Astrocyte (in vitro differentiated cells and primary cell): ENCODE measurements around the gene ITPR2. TPM values are rescaled to one million over a fixed set of nuclear protein-coding genes. Genes with fewer than 3 reads are reported as not detected.

Experiments used
- DNase-seq: peaks from one replicate; pipeline ENCODE4 v3.0.0-alpha.2; 2010; ENCODE audit warnings: low read depth
- FAIRE-seq: peaks from 2 replicates; lab custom pipeline; 2011; peaks lifted over from hg19 to GRCh38; lab: Jason Lieb, UNC
- H2AFZ ChIP-seq: 2 replicates; pipeline ENCODE4 v1.6.0; 2012; ENCODE audit warnings: low read depth, low read length, inconsistent platforms
- H3K27ac ChIP-seq: 2 replicates; pipeline ENCODE4 v1.5.1; 2011; ENCODE audit warnings: low read depth, low read length, inconsistent platforms
- H3K27me3 ChIP-seq: 2 replicates; pipeline ENCODE4 v1.6.0; 2011; ENCODE audit warnings: low read length, inconsistent platforms; ENCODE audit not compliant: insufficient read depth
- H3K36me3 ChIP-seq: 2 replicates; pipeline ENCODE4 v1.5.1; 2011; ENCODE audit warnings: low read length, inconsistent platforms; ENCODE audit not compliant: insufficient read depth
- H3K4me1 ChIP-seq: 2 replicates; pipeline ENCODE4 v1.5.1; 2011; ENCODE audit warnings: low read length, inconsistent platforms; ENCODE audit not compliant: insufficient read depth
- H3K4me2 ChIP-seq: 2 replicates; pipeline ENCODE4 v1.6.0; 2012; ENCODE audit warnings: low read length, inconsistent platforms
- H3K4me3 ChIP-seq: 2 replicates; pipeline ENCODE4 v1.5.1; 2011; ENCODE audit warnings: low read depth, mild to moderate bottlenecking, low read length, inconsistent platforms; ENCODE audit not compliant: insufficient read depth
- H3K79me2 ChIP-seq: 2 replicates; pipeline ENCODE4 v1.6.0; 2012; ENCODE audit warnings: mild to moderate bottlenecking, low read length, inconsistent platforms; ENCODE audit not compliant: insufficient read depth
- H3K9ac ChIP-seq: 2 replicates; pipeline ENCODE4 v1.6.0; 2012; ENCODE audit warnings: mild to moderate bottlenecking, low read length, inconsistent platforms
- H3K9me3 ChIP-seq: 2 replicates; pipeline ENCODE4 v1.5.1; 2012; ENCODE audit warnings: low read depth, mild to moderate bottlenecking, low read length, inconsistent platforms; ENCODE audit not compliant: insufficient read depth
- H4K20me1 ChIP-seq: 2 replicates; pipeline ENCODE4 v1.6.0; 2012; ENCODE audit warnings: low read length, inconsistent platforms; ENCODE audit not compliant: insufficient read depth
- H3K27ac Mint-ChIP-seq: one replicate; pipeline ENCODE4 v1.8.0; 2021; ENCODE audit warnings: mild to moderate bottlenecking, mixed read lengths; ENCODE audit not compliant: unreplicated experiment
- H3K27me3 Mint-ChIP-seq: one replicate; pipeline ENCODE4 v1.8.0; 2021; ENCODE audit warnings: low read depth, mixed read lengths; ENCODE audit not compliant: unreplicated experiment
- H3K36me3 Mint-ChIP-seq: one replicate; pipeline ENCODE4 v1.8.0; 2021; ENCODE audit warnings: low read depth, mixed read lengths; ENCODE audit not compliant: unreplicated experiment
- H3K4me1 Mint-ChIP-seq: one replicate; pipeline ENCODE4 v1.8.0; 2021; ENCODE audit warnings: low read depth, mixed read lengths; ENCODE audit not compliant: unreplicated experiment
- H3K4me3 Mint-ChIP-seq: one replicate; pipeline ENCODE4 v1.8.0; 2021; ENCODE audit warnings: mild to moderate bottlenecking, moderate library complexity, mixed read lengths; ENCODE audit not compliant: unreplicated experiment
- H3K9me3 Mint-ChIP-seq: one replicate; pipeline ENCODE4 v1.8.0; 2021; ENCODE audit warnings: mild to moderate bottlenecking, mixed read lengths; ENCODE audit not compliant: unreplicated experiment
- EZH2 ChIP-seq: IDR thresholded peaks from 2 replicates; pipeline ENCODE4 v1.6.1; 2012; ENCODE audit warnings: mild to moderate bottlenecking, low read length, inconsistent platforms; ENCODE audit not compliant: insufficient read depth
- total RNA-seq: library from RNA; stranded (reverse); gene quantifications from 2 replicates; pipeline ENCODE4 v1.2.1, GENCODE V29; 2021
- TF ChIP-seq, protein P1 (sequence below): IDR thresholded peaks from 2 replicates; pipeline ENCODE4 v1.5.1; 2011; ENCODE audit warnings: low read depth, mild to moderate bottlenecking, inconsistent platforms, low read length, moderate library complexity; ENCODE audit not compliant: insufficient read depth

ITPR2 gene
- total RNA-seq, 1 donor from 2014 or later: 24.4 TPM

DNA sequence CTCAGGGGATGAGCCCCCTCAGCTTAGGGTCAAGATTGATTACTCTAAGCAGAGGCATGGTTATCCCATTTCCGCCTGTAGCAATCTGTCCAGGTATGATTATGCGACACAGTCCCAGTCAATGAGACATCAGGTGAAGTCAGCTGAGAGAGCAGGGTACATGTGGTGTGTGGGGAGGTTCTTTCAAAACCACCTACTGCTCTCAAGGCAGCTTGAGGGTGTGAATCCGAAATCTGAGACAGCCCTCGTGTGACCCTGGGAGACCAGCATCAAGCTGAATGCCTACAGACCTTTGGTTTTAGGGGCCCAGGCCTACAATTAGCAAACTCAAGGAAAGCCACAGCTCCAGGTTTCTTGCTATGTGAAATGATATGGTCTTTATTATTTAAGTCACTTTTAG, 275.7 kb downstream of the ITPR2 start:
- Histone ChIP-seq H3K4me3 (no peak overlapping the region), H3K9ac (no peak overlapping the region), H3K27ac (no peak overlapping the region), H4K20me1 (no peaks in the 10 kb centered on the region), H3K27me3 (no peaks in the 10 kb centered on the region), H3K36me3 (no peaks in the 10 kb centered on the region), H3K4me2 (no peak overlapping the region), H3K9me3 (no peaks in the 10 kb centered on the region), H3K79me2 (no peaks in the 10 kb centered on the region), H3K4me1 (no peaks in the 10 kb centered on the region), H2AFZ (no peak overlapping the region)
- FAIRE-seq (no peak), DNase-seq (no peak)
- TF ChIP-seq, protein P1, sequence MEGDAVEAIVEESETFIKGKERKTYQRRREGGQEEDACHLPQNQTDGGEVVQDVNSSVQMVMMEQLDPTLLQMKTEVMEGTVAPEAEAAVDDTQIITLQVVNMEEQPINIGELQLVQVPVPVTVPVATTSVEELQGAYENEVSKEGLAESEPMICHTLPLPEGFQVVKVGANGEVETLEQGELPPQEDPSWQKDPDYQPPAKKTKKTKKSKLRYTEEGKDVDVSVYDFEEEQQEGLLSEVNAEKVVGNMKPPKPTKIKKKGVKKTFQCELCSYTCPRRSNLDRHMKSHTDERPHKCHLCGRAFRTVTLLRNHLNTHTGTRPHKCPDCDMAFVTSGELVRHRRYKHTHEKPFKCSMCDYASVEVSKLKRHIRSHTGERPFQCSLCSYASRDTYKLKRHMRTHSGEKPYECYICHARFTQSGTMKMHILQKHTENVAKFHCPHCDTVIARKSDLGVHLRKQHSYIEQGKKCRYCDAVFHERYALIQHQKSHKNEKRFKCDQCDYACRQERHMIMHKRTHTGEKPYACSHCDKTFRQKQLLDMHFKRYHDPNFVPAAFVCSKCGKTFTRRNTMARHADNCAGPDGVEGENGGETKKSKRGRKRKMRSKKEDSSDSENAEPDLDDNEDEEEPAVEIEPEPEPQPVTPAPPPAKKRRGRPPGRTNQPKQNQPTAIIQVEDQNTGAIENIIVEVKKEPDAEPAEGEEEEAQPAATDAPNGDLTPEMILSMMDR: no peak
- TF ChIP-seq EZH2: no peak
- Mint-ChIP-seq H3K27me3 (no peaks in the 10 kb centered on the region), H3K4me1 (peaks cover 3% of the 10 kb centered on the region), H3K4me3 (no peak overlapping the region), H3K27ac (no peak overlapping the region), H3K9me3 (no peaks in the 10 kb centered on the region), H3K36me3 (peaks cover 5% of the 10 kb centered on the region)

DNA sequence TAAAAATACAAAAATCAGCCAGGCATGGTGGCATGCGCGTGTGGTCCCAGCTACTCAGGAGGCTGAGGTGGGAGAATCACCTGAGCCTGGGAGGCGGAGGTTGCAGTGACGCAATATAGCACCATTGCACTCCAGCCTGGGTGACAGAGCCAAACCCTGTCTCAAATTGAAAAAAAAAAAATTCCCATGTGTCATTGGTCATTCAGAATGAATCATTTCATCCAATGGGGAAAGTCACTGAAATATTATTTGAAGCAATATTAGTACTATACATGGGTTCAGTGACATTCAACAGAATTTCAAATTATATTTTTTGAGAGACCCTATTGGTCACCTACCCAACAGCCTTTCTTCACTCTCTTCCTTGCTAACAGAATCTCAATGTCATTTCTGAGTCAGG, 276.1 kb downstream of the ITPR2 start:
- no peak overlapping the region for H3K4me3 Mint-ChIP-seq
- DNase-seq (no peak), FAIRE-seq (no peak)
- H2AFZ ChIP-seq: no peak overlapping the region
- H3K36me3 Mint-ChIP-seq: peaks cover 6% of the 10 kb centered on the region
- H3K4me1 Mint-ChIP-seq: peaks cover 3% of the 10 kb centered on the region
- no peak overlapping the region for H3K4me3 ChIP-seq
- H3K36me3 ChIP-seq: no peaks in the 10 kb centered on the region
- H3K9me3 ChIP-seq: no peaks in the 10 kb centered on the region
- no peaks in the 10 kb centered on the region for H4K20me1 ChIP-seq
- no peaks in the 10 kb centered on the region for H3K9me3 Mint-ChIP-seq
- no peak overlapping the region for H3K27ac ChIP-seq
- no peaks in the 10 kb centered on the region for H3K79me2 ChIP-seq
- H3K9ac ChIP-seq: no peak overlapping the region
- H3K27ac Mint-ChIP-seq: no peak overlapping the region
- no peaks in the 10 kb centered on the region for H3K4me1 ChIP-seq
- no peak overlapping the region for H3K4me2 ChIP-seq
- no peaks in the 10 kb centered on the region for H3K27me3 ChIP-seq
- no peaks in the 10 kb centered on the region for H3K27me3 Mint-ChIP-seq
- TF ChIP-seq, protein P1: no peak
- TF ChIP-seq EZH2: no peak

DNA sequence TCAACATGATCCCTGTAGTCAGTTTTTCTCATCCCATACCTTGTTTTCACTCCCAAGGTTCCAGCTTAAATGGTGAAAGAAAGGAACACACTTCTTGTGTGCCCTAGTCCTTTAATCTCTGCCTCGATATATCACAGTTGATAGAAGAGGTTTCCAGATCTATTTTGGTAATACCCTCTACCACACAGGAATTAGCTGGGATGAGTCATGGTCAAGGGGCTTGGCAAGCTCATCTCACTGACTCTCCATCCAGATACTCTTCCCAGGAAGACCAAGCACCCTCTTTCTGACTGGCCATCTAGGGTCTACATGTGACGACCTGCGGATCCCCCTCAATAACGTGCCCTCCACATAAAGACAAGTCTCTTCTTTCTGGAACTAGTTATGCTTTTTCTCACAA, 277.9 kb downstream of the ITPR2 start:
- Histone ChIP-seq H2AFZ (no peak overlapping the region), H3K36me3 (no peaks in the 10 kb centered on the region), H3K4me1 (no peaks in the 10 kb centered on the region), H3K9me3 (no peaks in the 10 kb centered on the region), H3K27ac (no peak overlapping the region), H3K79me2 (no peaks in the 10 kb centered on the region), H3K4me2 (no peak overlapping the region), H3K9ac (no peak overlapping the region), H3K4me3 (no peak overlapping the region), H4K20me1 (no peaks in the 10 kb centered on the region), H3K27me3 (no peaks in the 10 kb centered on the region)
- Mint-ChIP-seq H3K27me3 (no peaks in the 10 kb centered on the region), H3K9me3 (no peaks in the 10 kb centered on the region), H3K27ac (peak overlapping the region; percentile 6), H3K4me1 (peaks cover 3% of the 10 kb centered on the region), H3K36me3 (peaks cover 7% of the 10 kb centered on the region), H3K4me3 (no peak overlapping the region)
- FAIRE-seq (no peak), DNase-seq (peak; percentile 55)
- TF ChIP-seq, protein P1: no peak
- no peak for TF ChIP-seq EZH2
